CD4-positive, alpha-beta T cell treated with Interleukin-2 at 100 ng/mL for 4 hours (primary cell): ENCODE measurements around the gene AHRR.
A peak's percentile ranks its signal among the peaks of the same experiment; 100 is the strongest.

Source experiments
- DNase-seq: peaks from one replicate; pipeline ENCODE4 v3.0.0-alpha.2; 2020; ENCODE audit warnings: low spot score

AHRR gene

GRCh38 chr5:320524-321229, 837 bp upstream of the AHRR start:
- no peak for DNase-seq

DNA sequence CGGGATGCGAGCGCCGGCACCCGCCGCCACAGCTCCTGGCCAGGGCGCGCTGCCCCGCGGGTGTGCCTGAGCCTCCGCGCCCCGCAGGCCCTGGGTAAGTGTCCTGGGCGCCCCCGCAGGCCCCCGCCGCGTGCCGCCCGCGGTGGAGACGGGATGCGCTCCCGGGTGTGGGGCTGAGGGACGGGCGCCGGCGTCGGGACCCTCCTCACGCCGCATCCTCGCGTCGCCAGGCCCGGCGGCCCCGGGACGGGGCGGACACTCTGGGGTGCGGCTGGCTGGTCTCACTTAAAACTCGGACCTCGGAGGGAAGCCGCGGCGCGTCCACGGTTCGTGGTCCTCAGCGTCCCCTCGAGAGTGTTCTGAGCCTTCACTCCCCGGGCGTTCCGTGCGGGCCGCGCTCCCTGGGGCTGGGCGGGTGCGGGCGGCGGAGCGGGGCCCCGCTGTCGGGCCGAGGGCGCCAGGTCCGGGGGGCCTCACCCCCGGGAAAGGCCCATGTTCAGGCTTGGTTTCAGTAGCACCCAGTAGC, 275 bp downstream of the AHRR start:
- no peak for DNase-seq

- no peak for DNase-seq
These were observed 897 bp downstream of the AHRR start for GRCh38 chr5:322281-322941.

- DNase-seq: no peak
These were observed 1.7 kb downstream of the AHRR start for GRCh38 chr5:322942-323879.

DNA sequence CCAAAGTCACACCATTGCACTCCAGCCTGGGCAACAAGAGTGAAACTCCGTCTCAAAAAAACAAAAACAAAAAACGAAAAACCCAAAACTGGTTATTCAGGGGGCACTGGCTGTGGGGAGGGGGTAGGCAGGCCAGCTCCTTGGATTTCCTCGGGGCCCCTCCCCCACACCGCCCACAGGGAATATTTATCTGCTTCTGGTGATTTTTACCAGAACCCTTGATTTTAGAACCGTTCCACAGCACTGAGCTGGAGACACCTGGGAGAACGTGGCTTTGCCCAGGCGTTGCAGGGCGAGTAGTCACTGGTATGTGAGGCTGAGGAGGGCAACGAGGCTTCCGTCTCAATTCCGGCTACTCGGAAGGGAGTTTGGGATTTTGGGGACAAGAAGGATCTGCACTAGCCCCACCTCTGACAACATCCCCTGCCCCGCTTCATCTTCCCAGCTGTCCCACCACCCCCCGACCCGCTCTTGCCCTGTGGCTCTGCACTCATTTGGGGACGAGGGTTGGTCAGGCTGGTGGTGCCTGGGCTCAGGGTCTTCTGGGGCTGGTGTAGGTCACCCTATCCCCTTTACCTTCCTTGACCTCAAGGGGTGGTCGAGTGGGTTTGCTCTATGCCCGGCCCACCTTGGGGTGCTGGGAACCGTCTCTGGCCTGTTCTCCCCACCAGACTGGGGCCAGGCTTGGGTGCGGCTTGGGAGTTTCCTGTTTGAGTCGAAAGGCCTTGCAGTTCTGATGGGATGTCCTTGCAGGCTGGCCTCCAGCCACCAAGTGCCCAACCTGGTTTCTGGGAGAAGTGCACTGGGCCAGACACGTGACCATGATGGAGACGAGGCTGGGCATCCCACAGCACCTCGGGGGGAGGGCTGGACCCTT, 3.5 kb downstream of the AHRR start:
- DNase-seq: no peak

DNA sequence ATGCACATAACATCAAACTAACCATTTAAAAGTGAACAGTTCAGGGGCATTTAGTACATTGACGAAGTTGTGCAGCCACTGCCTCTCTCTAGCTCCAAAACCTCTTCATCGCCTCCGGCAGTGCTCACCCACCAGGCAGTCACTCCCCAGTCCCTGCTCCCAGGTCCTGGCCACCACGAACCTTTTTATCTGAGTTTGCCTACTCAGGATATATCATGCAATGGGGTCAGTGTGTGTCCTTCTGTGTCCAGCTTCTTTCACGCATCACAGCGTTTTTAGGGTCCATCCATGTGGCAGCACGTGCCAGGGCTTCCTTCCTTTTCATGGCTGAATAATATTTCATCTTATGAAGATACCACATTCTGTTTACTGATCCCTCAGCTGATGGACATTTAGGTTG, 4.6 kb downstream of the AHRR start:
- no peak for DNase-seq

DNA sequence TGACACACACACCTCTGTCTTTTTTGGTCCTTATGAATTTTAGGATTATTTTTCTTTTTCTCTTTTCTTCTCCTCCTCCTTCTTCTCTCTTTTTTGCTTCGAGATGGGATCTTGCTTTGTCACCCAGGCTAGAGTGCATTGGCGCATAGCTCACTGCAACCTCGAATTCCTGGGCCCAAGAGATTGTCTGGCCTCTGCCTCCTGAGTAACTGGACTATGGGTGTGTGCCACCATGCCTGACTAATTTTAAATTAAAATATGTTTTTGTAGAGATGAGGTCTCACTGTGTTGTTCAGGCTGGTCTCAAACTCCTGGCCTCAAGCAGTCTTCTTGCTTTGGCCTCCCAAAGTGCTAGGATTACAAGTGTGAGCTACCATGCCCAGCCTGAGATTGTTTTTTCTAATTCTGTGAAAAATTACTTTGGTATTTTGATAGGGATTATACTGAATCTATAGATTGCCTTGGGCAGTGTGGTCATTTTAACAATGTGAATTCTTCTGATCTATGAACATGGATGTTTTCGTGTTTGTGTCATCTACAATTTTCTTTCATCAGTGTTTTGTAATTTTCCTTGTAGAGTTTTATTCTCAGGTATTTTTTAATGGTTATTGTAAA, 7.7 kb downstream of the AHRR start:
- no peak for DNase-seq

DNA sequence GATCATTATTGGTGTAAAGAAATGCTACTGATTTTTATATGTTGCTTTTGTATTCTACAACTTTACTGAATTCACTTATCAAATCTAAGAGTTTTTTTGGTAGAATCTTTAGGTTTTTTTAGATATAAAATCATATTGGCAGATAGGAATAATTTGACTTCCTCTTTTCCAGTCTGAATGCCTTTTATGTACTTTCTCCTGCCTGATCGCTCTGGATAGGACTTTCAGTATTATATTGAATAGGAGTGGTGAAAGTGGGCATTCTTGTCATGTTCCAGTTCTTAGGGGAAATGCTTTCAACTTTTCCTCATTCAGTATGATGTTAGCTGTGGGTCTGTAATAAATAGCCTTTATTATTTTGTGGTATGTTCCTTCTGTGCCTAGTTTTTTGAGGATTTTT, 8.3 kb downstream of the AHRR start:
- DNase-seq: no peak

- DNase-seq: no peak
These were observed 11.3 kb downstream of the AHRR start for GRCh38 chr5:332843-333242.

DNA sequence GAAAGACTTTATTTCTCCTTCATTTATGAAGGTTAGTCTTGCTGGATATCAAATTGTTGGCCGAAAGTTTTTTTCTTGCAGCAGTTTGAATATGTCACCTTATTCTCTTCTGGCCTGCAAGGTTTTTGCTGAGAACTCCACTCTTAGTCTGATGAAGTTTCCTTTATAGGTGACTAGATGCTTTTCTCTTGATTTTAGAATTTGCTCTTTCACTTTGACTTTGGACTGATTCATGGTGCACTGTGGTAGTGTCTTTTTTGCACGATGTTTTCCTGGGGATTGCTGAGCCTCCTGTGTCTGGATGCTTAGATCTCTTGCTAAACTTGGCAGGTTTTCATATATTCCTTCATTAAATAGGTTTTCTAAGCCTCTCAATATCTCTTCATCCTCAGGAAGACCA, 12.4 kb downstream of the AHRR start:
- no peak for DNase-seq

DNA sequence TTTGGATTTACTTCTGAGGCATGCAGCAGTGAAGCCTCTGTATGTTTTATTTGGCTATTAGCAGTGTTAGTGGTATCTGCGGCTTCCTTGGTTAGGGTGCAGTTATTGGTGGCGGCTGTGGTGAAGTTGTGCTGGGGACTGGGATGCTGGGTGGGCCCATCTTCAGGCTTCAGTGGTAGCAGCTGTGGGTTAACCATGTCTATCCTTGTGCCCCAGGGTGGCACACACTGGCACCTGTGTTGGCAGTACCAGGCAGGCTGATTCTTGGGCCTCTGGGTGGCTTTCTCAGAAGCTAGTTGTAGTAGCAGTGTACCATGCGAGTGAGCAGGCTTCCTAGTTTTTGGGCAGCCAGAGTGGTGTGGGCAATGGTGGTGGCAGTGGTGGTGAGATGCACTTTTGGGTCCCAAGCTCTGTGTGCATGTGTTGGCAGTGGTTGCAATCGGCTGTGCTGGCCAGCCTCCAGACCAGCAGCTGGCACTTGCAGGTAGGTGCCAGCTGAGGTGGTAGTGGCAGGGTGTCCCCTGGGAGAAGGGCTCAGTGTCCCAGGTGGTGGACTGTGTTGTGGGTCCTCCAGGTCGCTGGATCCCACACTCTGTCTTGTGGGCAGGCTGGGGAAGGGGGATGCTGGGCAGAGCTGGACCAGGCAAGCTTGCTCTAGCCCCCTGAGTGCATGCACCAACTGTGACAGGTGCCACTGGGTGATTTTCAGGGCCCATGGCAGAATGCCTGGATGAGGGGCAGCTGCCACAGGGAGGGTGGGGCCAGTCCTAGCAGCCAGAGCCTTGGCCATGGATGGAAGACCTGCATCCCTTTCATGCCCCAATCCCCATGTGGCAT, 13.6 kb downstream of the AHRR start:
- no peak for DNase-seq

GRCh38 chr5:335740-336038, 14.2 kb downstream of the AHRR start:
- DNase-seq: no peak

DNA sequence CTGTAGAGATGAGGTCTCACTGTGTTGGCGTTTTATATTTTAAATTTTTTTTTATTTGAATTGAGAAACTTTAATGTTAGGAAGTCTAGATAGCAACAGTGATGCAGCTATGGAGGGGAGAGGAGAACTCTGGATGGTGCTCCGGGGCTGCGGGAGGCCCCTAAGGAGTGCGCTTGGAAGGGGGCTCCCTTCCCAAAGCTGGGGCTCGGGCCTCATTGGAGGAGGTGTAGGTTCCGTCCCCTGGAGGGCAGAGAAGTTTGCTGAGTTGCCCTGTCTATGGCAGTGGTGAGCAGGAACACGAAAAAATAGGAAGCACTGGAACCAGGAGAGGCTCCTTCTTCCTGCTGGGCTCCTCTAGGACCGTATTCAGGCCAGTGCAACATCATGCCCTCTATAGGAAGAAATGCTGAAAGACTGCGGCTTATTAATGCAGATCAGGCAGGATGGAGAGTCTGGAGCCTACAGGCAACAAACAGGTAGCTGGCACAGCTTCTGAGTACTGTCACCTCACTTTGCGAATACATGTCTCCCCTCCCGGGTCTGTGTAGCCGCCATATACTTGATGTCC, 16.1 kb downstream of the AHRR start:
- no peak for DNase-seq

DNA sequence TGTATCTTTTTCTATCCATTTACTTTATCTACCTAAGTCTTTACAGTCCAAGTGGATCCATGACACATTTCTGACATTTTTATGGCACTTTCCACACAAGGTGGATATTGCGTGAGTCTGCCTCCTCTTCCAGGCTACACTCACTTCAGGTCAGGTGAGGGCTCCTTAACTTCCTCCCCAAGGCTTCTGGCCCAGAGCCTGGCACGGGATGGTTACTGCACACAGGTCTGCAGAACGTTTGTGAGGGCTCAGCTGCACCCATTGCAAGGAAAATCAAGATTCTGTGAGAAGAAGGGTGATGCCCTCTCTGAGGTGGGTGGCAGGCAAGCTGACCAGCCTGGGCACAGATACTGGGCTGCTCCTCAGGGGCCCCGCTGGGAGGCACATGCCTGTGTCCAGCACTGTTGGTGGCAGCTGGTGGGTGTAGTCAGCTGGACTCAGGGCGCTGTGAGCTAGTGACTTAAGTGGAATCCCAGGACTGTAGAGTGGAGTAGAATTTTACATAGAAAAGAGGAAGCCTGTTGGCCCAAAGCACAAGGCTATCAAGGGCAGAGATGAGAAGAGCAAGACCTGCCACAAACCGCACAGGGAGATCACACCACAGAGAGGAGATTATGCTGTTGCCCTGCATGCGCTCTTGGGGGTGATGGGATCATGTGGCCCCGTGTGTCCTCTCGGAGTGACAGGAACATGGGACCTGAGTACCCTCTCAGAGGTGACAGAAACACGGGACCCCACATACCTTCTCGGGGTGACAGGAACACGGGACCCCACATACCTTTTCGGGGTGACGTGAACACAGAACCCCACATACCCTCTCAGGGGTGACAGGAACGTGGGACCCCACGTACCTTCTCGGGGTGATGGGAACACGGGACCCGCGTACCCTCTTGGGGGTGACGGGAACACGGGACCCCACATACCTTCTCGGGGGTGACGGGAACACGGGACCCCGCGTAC, 21.3 kb downstream of the AHRR start:
- DNase-seq: no peak

DNA sequence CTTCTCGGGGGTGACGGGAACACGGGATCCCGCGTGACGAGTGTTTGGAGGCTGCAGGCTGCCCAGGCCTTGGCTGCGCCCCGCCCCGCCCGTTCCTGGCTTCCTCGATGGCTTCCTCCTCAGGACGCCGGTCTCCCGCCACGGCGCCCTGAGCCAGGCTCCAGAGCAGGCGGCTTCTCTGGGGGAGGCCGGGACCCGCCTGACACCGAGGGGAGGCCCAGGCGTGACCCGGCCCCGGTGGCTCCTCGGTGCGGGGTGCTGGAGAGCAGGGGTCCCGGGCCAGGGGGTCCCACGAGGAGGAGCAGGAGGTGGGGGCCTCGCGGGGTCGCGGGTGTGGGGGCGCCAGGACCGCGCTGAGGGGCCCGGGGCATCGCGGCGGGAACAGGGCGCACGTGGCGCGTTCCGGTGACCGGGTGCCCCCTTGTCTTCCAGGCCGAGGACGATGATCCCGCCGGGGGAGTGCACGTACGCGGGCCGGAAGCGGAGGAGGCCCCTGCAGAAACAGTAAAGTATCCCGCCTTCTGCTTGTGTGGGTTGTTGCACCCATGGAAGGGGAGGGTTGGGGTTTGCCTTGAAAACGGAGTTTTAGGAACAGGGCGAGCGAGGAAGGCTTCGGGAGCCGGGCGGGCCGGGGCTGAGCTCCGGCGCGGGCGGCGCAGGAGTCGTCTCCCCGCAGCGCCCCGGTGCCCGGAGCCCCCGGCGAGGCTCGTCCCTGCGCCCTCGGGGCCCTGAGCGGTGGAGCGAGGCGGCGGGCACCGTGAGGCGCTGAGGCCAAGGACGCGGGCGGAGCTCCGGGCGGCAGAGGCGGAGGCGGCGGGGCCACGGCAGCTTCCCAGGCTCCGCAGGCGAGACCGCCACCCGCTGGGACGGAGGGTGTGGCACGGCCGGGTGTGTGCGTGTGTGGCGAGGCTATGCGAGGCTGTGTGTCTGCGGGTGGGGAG, 22.2 kb downstream of the AHRR start:
- peak; percentile 29 for DNase-seq

GRCh38 chr5:344668-345067, 23.2 kb downstream of the AHRR start:
- DNase-seq: no peak

DNA sequence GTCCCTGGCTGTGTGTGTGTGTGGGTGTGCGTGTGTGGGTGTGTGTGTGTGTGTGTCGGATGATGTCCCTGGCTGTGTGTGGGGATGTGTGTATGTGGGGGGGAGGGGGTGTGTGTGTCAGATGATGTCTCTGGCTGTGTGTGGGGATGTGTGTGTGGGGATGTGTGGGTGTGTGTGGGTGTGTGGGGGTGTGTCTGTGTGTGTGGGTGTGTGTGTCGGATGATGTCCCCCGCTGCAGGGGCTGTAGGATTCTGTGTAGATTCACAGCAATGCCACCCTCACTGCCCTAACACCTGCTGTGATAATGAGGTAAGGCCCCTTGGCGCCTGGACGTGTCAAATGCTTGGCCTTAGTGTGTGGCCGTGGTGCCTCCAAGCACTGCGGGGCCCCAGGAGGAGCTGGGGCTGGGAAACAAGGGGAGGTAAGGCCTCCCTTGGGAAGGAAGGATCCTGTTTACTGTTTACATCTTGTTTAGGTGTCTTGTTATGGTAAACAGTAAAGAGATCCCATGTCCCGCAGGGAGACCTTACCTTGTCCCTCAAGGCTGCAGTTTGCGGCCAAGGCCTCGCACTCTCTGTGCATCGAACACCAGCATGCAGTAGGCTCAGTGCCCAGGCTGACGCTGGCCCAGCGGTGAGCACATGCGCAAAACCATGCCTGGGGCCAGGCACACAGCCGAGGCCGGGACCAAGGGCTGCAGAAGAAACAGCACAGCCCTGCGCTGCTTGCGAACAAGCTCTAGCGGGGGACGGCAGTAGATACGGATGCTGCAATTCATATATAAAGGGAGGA, 24.1 kb downstream of the AHRR start:
- no peak for DNase-seq
